Natural killer cell treated with Interleukin-12 subunit alpha and Interleukin-12 subunit beta and Interleukin-15 and Interleukin-18, amount 100 ng/mL, for 72 hours (primary cell): ENCODE results near the gene COX7A2L. TPM values are rescaled to one million over a fixed set of nuclear protein-coding genes. Genes with fewer than 3 reads are reported as not detected.

ENCODE experiments used
- ATAC-seq, 2 donors: fragments of 150-1000 bp; cut with Tn5 transposase in 1 of 2; sonication (Bioruptor Pico), chemical (Tn5 transposase) in 1 of 2; 2 replicates each; pipeline ENCODE4 v1.10.0; 2021
- DNase-seq: peaks from one replicate; pipeline ENCODE4 v3.0.0; 2022; ENCODE audit warnings: low spot score
- H3K27ac Mint-ChIP-seq, 2 donors: 1 replicate in 1 of 2; 2 replicates in 1 of 2; pipeline ENCODE4 v1.8.0; 2022; ENCODE audit warnings: mixed read lengths in 2 of 2, mild to moderate bottlenecking in 1 of 2, moderate library complexity in 1 of 2
- H3K27me3 Mint-ChIP-seq, 2 donors: 1 replicate in 1 of 2; 2 replicates in 1 of 2; pipeline ENCODE4 v1.8.0; 2022; ENCODE audit warnings: mixed read lengths in 2 of 2
- H3K36me3 Mint-ChIP-seq: one replicate; pipeline ENCODE4 v1.8.0; 2022; ENCODE audit warnings: mixed read lengths
- H3K4me1 Mint-ChIP-seq, 2 donors: 1 replicate in 1 of 2; 2 replicates in 1 of 2; pipeline ENCODE4 v1.8.0; 2022; ENCODE audit warnings: low read depth in 2 of 2, mixed read lengths in 2 of 2, mild to moderate bottlenecking in 1 of 2
- H3K4me3 Mint-ChIP-seq: one replicate; pipeline ENCODE4 v1.8.0; 2022; ENCODE audit warnings: mixed read lengths
- H3K9me3 Mint-ChIP-seq: 2 replicates; pipeline ENCODE4 v1.8.0; 2022; ENCODE audit warnings: mixed read lengths
- total RNA-seq, 2 donors: library from RNA; stranded (reverse); gene quantifications; one replicate each; pipeline ENCODE4 v1.2.3, GENCODE V29; 2022

Gene COX7A2L
- total RNA-seq, 2 donors from 2014 or later, result 70.8 to 102 TPM

GRCh38 chr2:42328148-42328833 lies 32.7 kb downstream of the COX7A2L start:
- ATAC-seq, result no peak
- Mint-ChIP-seq H3K9me3 (no peaks in the 10 kb centered on the region), H3K4me1 (peaks cover 0 to 3% of the 10 kb centered on the region in 2 donors), H3K27me3 (no peaks in the 10 kb centered on the region), H3K4me3 (no peak overlapping the region), H3K36me3 (peaks cover 24% of the 10 kb centered on the region), H3K27ac (no peak overlapping the region)
- DNase-seq, result no peak

GRCh38 chr2:42327125-42327524 lies 33.9 kb downstream of the COX7A2L start:
- DNase-seq, result no peak
- peak overlapping the region in 1 of 2 donors; percentile 47 for H3K27ac Mint-ChIP-seq
- H3K36me3 Mint-ChIP-seq, result peaks cover 19% of the 10 kb centered on the region
- H3K4me1 Mint-ChIP-seq, result peaks cover 0 to 3% of the 10 kb centered on the region in 2 donors
- no peak overlapping the region for H3K4me3 Mint-ChIP-seq
- no peaks in the 10 kb centered on the region for H3K9me3 Mint-ChIP-seq
- H3K27me3 Mint-ChIP-seq, result no peaks in the 10 kb centered on the region
- ATAC-seq, result no peak

GRCh38 chr2:42325609-42326008 lies 35.4 kb downstream of the COX7A2L start:
- Mint-ChIP-seq H3K4me3 (no peak overlapping the region), H3K27me3 (no peaks in the 10 kb centered on the region), H3K4me1 (peaks cover 0 to 3% of the 10 kb centered on the region in 2 donors), H3K9me3 (no peaks in the 10 kb centered on the region), H3K36me3 (peaks cover 12% of the 10 kb centered on the region), H3K27ac (no peak overlapping the region)
- DNase-seq, result no peak
- ATAC-seq, result no peak

- no peaks in the 10 kb centered on the region for H3K9me3 Mint-ChIP-seq
- peaks cover 14% of the 10 kb centered on the region for H3K36me3 Mint-ChIP-seq
- no peak overlapping the region for H3K27ac Mint-ChIP-seq
- no peak overlapping the region for H3K4me3 Mint-ChIP-seq
- no peaks in the 10 kb centered on the region for H3K27me3 Mint-ChIP-seq
- ATAC-seq (no peak), DNase-seq (no peak)
- H3K4me1 Mint-ChIP-seq, result peaks cover 0 to 3% of the 10 kb centered on the region in 2 donors
Measured at GRCh38 chr2:42324949-42325348, 36.1 kb downstream of the COX7A2L start.

GRCh38 chr2:42324244-42324643 lies 36.8 kb downstream of the COX7A2L start:
- Mint-ChIP-seq H3K36me3 (peaks cover 8% of the 10 kb centered on the region), H3K27ac (peak overlapping the region; percentile 26 to 51), H3K27me3 (no peaks in the 10 kb centered on the region), H3K4me3 (no peak overlapping the region), H3K9me3 (no peaks in the 10 kb centered on the region), H3K4me1 (peaks cover 0 to 3% of the 10 kb centered on the region in 2 donors)
- ATAC-seq (no peak), DNase-seq (no peak)

- no peak for DNase-seq
- no peaks in the 10 kb centered on the region for H3K9me3 Mint-ChIP-seq
- peaks cover 0 to 3% of the 10 kb centered on the region in 2 donors for H3K4me1 Mint-ChIP-seq
- no peak for ATAC-seq
- H3K27ac Mint-ChIP-seq, result no peak overlapping the region
- no peaks in the 10 kb centered on the region for H3K27me3 Mint-ChIP-seq
- H3K36me3 Mint-ChIP-seq, result peaks cover 8% of the 10 kb centered on the region
- H3K4me3 Mint-ChIP-seq, result no peak overlapping the region
Measured at GRCh38 chr2:42321452-42322064, 39.5 kb downstream of the COX7A2L start.

GRCh38 chr2:42319265-42319664 lies 41.8 kb downstream of the COX7A2L start:
- no peak for ATAC-seq
- no peaks in the 10 kb centered on the region for H3K9me3 Mint-ChIP-seq
- H3K27ac Mint-ChIP-seq, result no peak overlapping the region
- H3K27me3 Mint-ChIP-seq, result no peaks in the 10 kb centered on the region
- no peak overlapping the region for H3K4me3 Mint-ChIP-seq
- peaks cover 18% of the 10 kb centered on the region for H3K36me3 Mint-ChIP-seq
- no peak for DNase-seq
- H3K4me1 Mint-ChIP-seq, result peaks cover 10 to 12% of the 10 kb centered on the region in 2 donors

- Mint-ChIP-seq H3K27ac (peak overlapping the region in 1 of 2 donors; percentile 45), H3K4me3 (no peak overlapping the region), H3K27me3 (no peaks in the 10 kb centered on the region), H3K36me3 (peaks cover 19% of the 10 kb centered on the region), H3K4me1 (peaks cover 10 to 12% of the 10 kb centered on the region in 2 donors), H3K9me3 (no peaks in the 10 kb centered on the region)
- DNase-seq (no peak), ATAC-seq (no peak)
Measured at GRCh38 chr2:42317945-42318344, 43.1 kb downstream of the COX7A2L start.

- peaks cover 18% of the 10 kb centered on the region for H3K36me3 Mint-ChIP-seq
Measured at GRCh38 chr2:42317486-42317885, 43.5 kb downstream of the COX7A2L start.

GRCh38 chr2:42316910-42317309 lies 44.1 kb downstream of the COX7A2L start:
- Mint-ChIP-seq H3K36me3 (peaks cover 15% of the 10 kb centered on the region), H3K9me3 (no peaks in the 10 kb centered on the region), H3K4me1 (peaks cover 10 to 12% of the 10 kb centered on the region in 2 donors), H3K27ac (peak overlapping the region in 1 of 2 donors; percentile 22), H3K27me3 (no peaks in the 10 kb centered on the region), H3K4me3 (no peak overlapping the region)
- DNase-seq, result no peak
- ATAC-seq, result no peak

More at GRCh38 chr2:42317486-42317885, 43.5 kb downstream of the COX7A2L start:
- DNase-seq (no peak), ATAC-seq (no peak)
- Mint-ChIP-seq H3K27ac (peak overlapping the region in 1 of 2 donors; percentile 45), H3K9me3 (no peaks in the 10 kb centered on the region), H3K27me3 (no peaks in the 10 kb centered on the region), H3K4me1 (peaks cover 10 to 12% of the 10 kb centered on the region in 2 donors), H3K4me3 (no peak overlapping the region)

GRCh38 chr2:42315844-42316470 lies 45.1 kb downstream of the COX7A2L start:
- peaks cover 9 to 10% of the 10 kb centered on the region in 2 donors for H3K4me1 Mint-ChIP-seq
- H3K27me3 Mint-ChIP-seq, result no peaks in the 10 kb centered on the region
- no peaks in the 10 kb centered on the region for H3K9me3 Mint-ChIP-seq
- H3K27ac Mint-ChIP-seq, result peak overlapping the region in 1 of 2 donors; percentile 22
- no peak for DNase-seq
- no peak overlapping the region for H3K4me3 Mint-ChIP-seq
- peaks cover 15% of the 10 kb centered on the region for H3K36me3 Mint-ChIP-seq
- no peak for ATAC-seq

- H3K4me1 Mint-ChIP-seq, result peaks cover 9 to 10% of the 10 kb centered on the region in 2 donors
- peak overlapping the region; percentile 13 for H3K4me3 Mint-ChIP-seq
- H3K27me3 Mint-ChIP-seq, result no peaks in the 10 kb centered on the region
- peak; percentile 43 to 54 for ATAC-seq
- no peak for DNase-seq
- no peaks in the 10 kb centered on the region for H3K9me3 Mint-ChIP-seq
- H3K27ac Mint-ChIP-seq, result peak overlapping the region; percentile 12 to 38
- H3K36me3 Mint-ChIP-seq, result peaks cover 11% of the 10 kb centered on the region
Measured at GRCh38 chr2:42314892-42315468, 46.0 kb downstream of the COX7A2L start.

- Mint-ChIP-seq H3K27me3 (no peaks in the 10 kb centered on the region), H3K4me3 (no peak overlapping the region), H3K27ac (no peak overlapping the region), H3K4me1 (peaks cover 9 to 10% of the 10 kb centered on the region in 2 donors), H3K36me3 (peaks cover 12% of the 10 kb centered on the region), H3K9me3 (no peaks in the 10 kb centered on the region)
- ATAC-seq, result no peak
- DNase-seq, result no peak
Measured at GRCh38 chr2:42312106-42312505, 48.9 kb downstream of the COX7A2L start.
